GM12878 (cell line): ENCODE data around the gene PLP1. TPM values are rescaled to one million over a fixed set of nuclear protein-coding genes. Genes with fewer than 3 reads are reported as not detected.

Experiments used
- BMI1 ChIP-seq: fragments of 450-650 bp; IDR thresholded peaks from 2 replicates; pipeline ENCODE4 v1.6.1; 2016; ENCODE audit warnings: mild to moderate bottlenecking, moderate library complexity, borderline replicate concordance
- CEBPB ChIP-seq, 2 experiments: fragments of 150-350 bp in 1 of 2; IDR thresholded peaks; 2 replicates each; pipeline ENCODE4 v1.6.1; 2012 to 2014; ENCODE audit warnings: low read depth in 2 of 2, low read length in 2 of 2, borderline replicate concordance in 1 of 2, inconsistent platforms in 1 of 2
- CHD4 ChIP-seq: fragments of 200-600 bp; sonication (generic); IDR thresholded peaks from 2 replicates; pipeline ENCODE4 v1.6.1; 2016; ENCODE audit warnings: mild to moderate bottlenecking
- DPF2 ChIP-seq: fragments of 450-650 bp; IDR thresholded peaks from 2 replicates; pipeline ENCODE4 v1.6.1; 2017; ENCODE audit warnings: mild to moderate bottlenecking
- EGR1 ChIP-seq, 2 experiments: IDR thresholded peaks; 1 replicate in 1 of 2; 2 replicates in 1 of 2; pipeline ENCODE4 v1.6.1; 2011 to 2012; ENCODE audit warnings: low read depth in 2 of 2, low read length in 2 of 2, borderline replicate concordance in 1 of 2, mild to moderate bottlenecking in 1 of 2, moderate library complexity in 1 of 2
- ETV6 ChIP-seq, 2 experiments: fragments of 450-650 bp in 1 of 2; IDR thresholded peaks in 1 of 2; conservative IDR thresholded peaks in 1 of 2; 2 replicates each; pipeline ENCODE4 v1.6.1; 2014; ENCODE audit warnings: antibody characterized with exemption in 1 of 2, borderline replicate concordance in 1 of 2, low read depth in 1 of 2, mild to moderate bottlenecking in 1 of 2, moderate library complexity in 1 of 2
- GABPA ChIP-seq: IDR thresholded peaks from 2 replicates; pipeline ENCODE4 v1.6.1; 2014; ENCODE audit warnings: antibody characterized with exemption, low read depth, mild to moderate bottlenecking, inconsistent platforms
- IRF4 ChIP-seq: IDR thresholded peaks from 2 replicates; pipeline ENCODE4 v1.6.1; 2011; ENCODE audit warnings: low read depth, low read length
- JUNB ChIP-seq: IDR thresholded peaks from 2 replicates; pipeline ENCODE4 v1.6.1; 2016; ENCODE audit warnings: antibody characterized with exemption, mild to moderate bottlenecking
- KLF5 ChIP-seq: fragments of 450-650 bp; IDR thresholded peaks from 2 replicates; pipeline ENCODE4 v1.6.1; 2014; ENCODE audit warnings: mild to moderate bottlenecking; ENCODE audit not compliant: partially characterized antibody
- MEF2B ChIP-seq: fragments of 450-650 bp; IDR thresholded peaks from 2 replicates; pipeline ENCODE4 v1.6.1; 2018; ENCODE audit warnings: mild to moderate bottlenecking, moderate library complexity; ENCODE audit not compliant: partially characterized antibody, poor library complexity, severe bottlenecking
- MXI1 ChIP-seq: fragments of 150-350 bp; IDR thresholded peaks from 2 replicates; pipeline ENCODE4 v1.6.1; 2011; ENCODE audit warnings: low read depth, mild to moderate bottlenecking, inconsistent platforms, low read length, improper control_type of control experiment
- NFIC ChIP-seq: IDR thresholded peaks from 2 replicates; pipeline ENCODE4 v1.6.1; 2012; ENCODE audit warnings: low read depth, mild to moderate bottlenecking, inconsistent platforms, low read length, moderate library complexity
- NR2C1 ChIP-seq: fragments of 450-650 bp; IDR thresholded peaks from 2 replicates; pipeline ENCODE4 v1.6.1; 2017; ENCODE audit warnings: antibody characterized with exemption, mild to moderate bottlenecking, moderate library complexity
- NR2F1 ChIP-seq: fragments of 450-650 bp; conservative IDR thresholded peaks from 2 replicates; pipeline ENCODE4 v1.6.1; 2017; ENCODE audit warnings: mild to moderate bottlenecking
- POLR2AphosphoS2 ChIP-seq: IDR thresholded peaks from 2 replicates; pipeline ENCODE4 v1.6.1; 2011; ENCODE audit warnings: low read depth, mild to moderate bottlenecking, low read length, improper control_type of control experiment, moderate library complexity
- RAD51 ChIP-seq: fragments of 450-650 bp; IDR thresholded peaks from 2 replicates; pipeline ENCODE4 v1.6.1; 2016; ENCODE audit warnings: moderate library complexity, mild to moderate bottlenecking, inconsistent platforms
- REST ChIP-seq: IDR thresholded peaks from 2 replicates; pipeline ENCODE4 v1.6.1; 2012; ENCODE audit warnings: mild to moderate bottlenecking, low read depth, low read length
- SMAD5 ChIP-seq: IDR thresholded peaks from 2 replicates; pipeline ENCODE4 v1.6.1; 2016; ENCODE audit warnings: antibody characterized with exemption, low read depth
- SMARCA5 ChIP-seq: fragments of 450-650 bp; IDR thresholded peaks from 2 replicates; pipeline ENCODE4 v1.6.1; 2017; ENCODE audit warnings: mild to moderate bottlenecking
- SPI1 ChIP-seq: IDR thresholded peaks from 2 replicates; pipeline ENCODE4 v1.6.1; 2011; ENCODE audit warnings: low read depth, mild to moderate bottlenecking, low read length, moderate library complexity, borderline replicate concordance; ENCODE audit not compliant: insufficient read depth
- SREBF2 ChIP-seq: IDR thresholded peaks from 2 replicates; pipeline ENCODE4 v1.6.1; 2012; ENCODE audit warnings: mild to moderate bottlenecking, low read length
- ZBED1 ChIP-seq: IDR thresholded peaks from 2 replicates; pipeline ENCODE4 v1.6.1; 2016; ENCODE audit warnings: borderline replicate concordance
- ZBTB4 ChIP-seq: fragments of 450-650 bp; formaldehyde crosslinking; IDR thresholded peaks from 2 replicates; pipeline ENCODE4 v1.4.0; 2022; ENCODE audit warnings: mild to moderate bottlenecking, moderate library complexity
- polyA plus RNA-seq, 11 experiments: library from polyadenylated mRNA; depleted of rRNA in 4 of 11; unstranded in 6 of 11; stranded (reverse) in 5 of 11; fragments of >200 nt; fragmentation: Nextera tagmentation in 4 of 11; fragmentation: Illumina TruSeq in 1 of 11; extraction: Ambion mirVana in 4 of 11; extraction: Trizol in 1 of 11; gene quantifications; 1 replicate in 1 of 11; 2 replicates in 10 of 11; pipeline versions ENCODE4 v1.2.1 to v1.2.3, GENCODE V29; 2011 to 2016; ENCODE audit warnings: inconsistent platforms in 2 of 11, missing spikeins in 2 of 11, low read depth in 1 of 11
- total RNA-seq, 4 experiments: library from RNA; depleted of rRNA in 3 of 4; stranded (reverse); fragments of >200 nt in 3 of 4; fragmentation: Illumina TruSeq in 1 of 4; extraction: Trizol in 1 of 4; gene quantifications; 2 replicates each; pipeline versions ENCODE4 v1.2.1 to v1.2.3, GENCODE V29; 2013 to 2021
- TF ChIP-seq, protein P1 (sequence below): fragments of 450-650 bp; IDR thresholded peaks from 2 replicates; pipeline ENCODE4 v1.6.1; 2016; ENCODE audit warnings: mild to moderate bottlenecking

PLP1 gene
- total and polyA plus RNA-seq, 10 of the 15 experiments (the other 5 are each of a cell fraction or from before 2014, with no cell fraction given): not detected

DNA sequence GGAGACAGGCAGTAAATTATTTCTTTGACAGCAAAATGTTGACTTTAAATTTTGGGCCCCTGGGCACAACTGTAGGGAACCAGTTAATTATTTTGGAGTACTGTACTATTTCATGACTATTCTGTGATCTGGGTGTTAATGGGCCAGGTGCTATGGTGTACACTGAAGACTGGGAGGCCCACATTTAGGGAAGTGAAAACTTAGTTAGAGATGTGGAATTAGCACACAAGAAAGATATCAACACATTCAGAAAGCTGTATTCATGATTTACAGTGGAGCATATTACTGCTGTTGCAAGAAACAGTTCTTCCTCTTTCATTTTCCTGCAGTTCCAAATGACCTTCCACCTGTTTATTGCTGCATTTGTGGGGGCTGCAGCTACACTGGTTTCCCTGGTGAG lies 12.4 kb downstream of the PLP1 start (continued):
- TF ChIP-seq ZBTB4 (CRISPR knock-in tag): no peak
- TF ChIP-seq POLR2AphosphoS2: no peak
- TF ChIP-seq SMARCA5: no peak
- TF ChIP-seq ETV6 (conservative IDR thresholded peaks at IDR 0.05 in 1 of 2, IDR thresholded peaks at IDR 0.05 in 1 of 2; ENCODE audit: borderline replicate concordance in 1 of 2, low read depth in 1 of 2): no peak
- no peak for TF ChIP-seq CHD4
- no peak for TF ChIP-seq MEF2B
- no peak for TF ChIP-seq GABPA
- no peak for TF ChIP-seq SMAD5
- TF ChIP-seq IRF4: no peak
- TF ChIP-seq EGR1 (IDR thresholded peaks at IDR 0.05; ENCODE audit: borderline replicate concordance in 1 of 2, low read depth in 2 of 2, low read length in 2 of 2): no peak
- no peak for TF ChIP-seq KLF5
- TF ChIP-seq BMI1: no peak
- 0 out of 2 replicates have a peak, but pooled peaks have one; percentile 32 for TF ChIP-seq NR2F1
- TF ChIP-seq NFIC: no peak
- no peak for TF ChIP-seq ZBED1
- TF ChIP-seq DPF2: 0 out of 2 replicates have a peak, but pooled peaks have one; percentile 31
- TF ChIP-seq SPI1: peak; percentile 85
- no peak for TF ChIP-seq MXI1
- TF ChIP-seq CEBPB (IDR thresholded peaks at IDR 0.05; ENCODE audit: borderline replicate concordance in 1 of 2, low read depth in 2 of 2, low read length in 2 of 2): no peak
- TF ChIP-seq, protein P1, sequence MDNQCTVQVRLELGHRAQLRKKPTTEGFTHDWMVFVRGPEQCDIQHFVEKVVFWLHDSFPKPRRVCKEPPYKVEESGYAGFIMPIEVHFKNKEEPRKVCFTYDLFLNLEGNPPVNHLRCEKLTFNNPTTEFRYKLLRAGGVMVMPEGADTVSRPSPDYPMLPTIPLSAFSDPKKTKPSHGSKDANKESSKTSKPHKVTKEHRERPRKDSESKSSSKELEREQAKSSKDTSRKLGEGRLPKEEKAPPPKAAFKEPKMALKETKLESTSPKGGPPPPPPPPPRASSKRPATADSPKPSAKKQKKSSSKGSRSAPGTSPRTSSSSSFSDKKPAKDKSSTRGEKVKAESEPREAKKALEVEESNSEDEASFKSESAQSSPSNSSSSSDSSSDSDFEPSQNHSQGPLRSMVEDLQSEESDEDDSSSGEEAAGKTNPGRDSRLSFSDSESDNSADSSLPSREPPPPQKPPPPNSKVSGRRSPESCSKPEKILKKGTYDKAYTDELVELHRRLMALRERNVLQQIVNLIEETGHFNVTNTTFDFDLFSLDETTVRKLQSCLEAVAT: no peak
- TF ChIP-seq JUNB: no peak
- TF ChIP-seq NR2C1: no peak
- no peak for TF ChIP-seq RAD51
- no peak for TF ChIP-seq REST
- no peak for TF ChIP-seq SREBF2
